GM21576 (cell line): ENCODE results near the gene SLC39A9.
"Not testable (repeated sequence)": the region's sequence is repeated elsewhere in the genome, so short reads cannot be mapped to it uniquely, and the experiment has no call there.

Experiments
- ATAC-seq: cut with Tn5 transposase; IDR thresholded peaks from one replicate; pipeline ENCODE4 v1.9.1; 2021; ENCODE audit warnings: mild to moderate bottlenecking, moderate library complexity; ENCODE audit not compliant: unreplicated experiment

Gene SLC39A9

DNA sequence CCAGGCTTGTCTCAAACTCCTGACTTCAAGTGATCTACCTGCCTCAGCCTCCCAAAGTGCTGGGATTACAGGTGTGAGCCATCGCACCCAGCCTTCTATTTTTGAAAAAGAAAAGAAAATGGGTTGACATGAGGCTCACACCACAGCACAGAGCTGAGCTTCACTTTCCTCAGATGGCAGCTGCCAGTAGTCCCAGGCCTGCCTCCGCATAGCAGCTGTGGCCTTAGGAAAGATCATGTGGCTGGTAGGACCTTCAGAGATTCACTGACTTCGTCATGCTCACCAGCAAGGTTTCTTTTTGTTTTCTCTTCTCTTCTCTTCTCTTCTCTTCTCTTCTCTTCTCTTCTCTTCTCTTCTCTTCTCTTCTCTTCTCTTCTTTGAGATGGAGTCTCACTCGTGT lies 99.8 kb downstream of the SLC39A9 start:
- ATAC-seq, result not testable (repeated sequence)

DNA sequence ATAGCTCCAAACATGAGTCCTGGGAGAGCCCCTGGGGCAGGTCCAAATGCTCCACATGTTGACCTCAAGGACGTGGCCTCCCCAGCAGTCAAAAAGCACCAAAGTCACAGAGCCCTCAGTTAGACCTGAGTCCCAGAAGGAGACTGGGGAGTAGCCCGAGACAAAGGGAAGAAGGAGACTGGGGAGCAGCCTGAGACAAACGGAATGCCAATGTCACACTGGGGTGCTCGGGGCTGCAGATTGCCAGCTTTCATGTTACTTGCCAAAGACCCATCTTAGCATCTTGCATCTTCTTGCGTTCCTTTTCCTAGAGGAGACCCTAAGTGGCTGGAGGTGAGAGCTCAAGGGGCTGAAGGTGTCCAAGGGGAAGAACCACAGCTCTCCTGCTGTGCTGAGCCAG lies 100.9 kb downstream of the SLC39A9 start:
- ATAC-seq, result no peak

DNA sequence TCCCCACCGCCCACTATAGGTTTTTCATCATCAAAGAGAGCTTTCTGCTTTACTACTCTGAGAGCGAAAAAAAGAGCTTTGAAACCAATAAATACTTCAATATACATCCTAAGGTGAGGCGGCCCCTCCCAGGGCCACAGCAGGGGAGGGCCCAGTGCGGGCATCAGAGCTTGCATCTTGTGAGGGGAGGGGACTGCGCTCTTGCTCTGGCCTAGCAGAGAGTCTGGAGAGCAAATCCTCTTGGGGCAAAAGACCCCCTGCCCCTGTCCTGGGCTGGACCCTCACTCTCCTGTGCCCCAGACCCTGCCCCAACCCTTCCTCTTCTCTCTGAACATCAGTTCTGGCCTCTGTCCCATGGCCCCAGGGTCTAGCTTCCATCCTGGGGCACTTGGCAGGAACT lies 101.6 kb downstream of the SLC39A9 start:
- ATAC-seq, result no peak

DNA sequence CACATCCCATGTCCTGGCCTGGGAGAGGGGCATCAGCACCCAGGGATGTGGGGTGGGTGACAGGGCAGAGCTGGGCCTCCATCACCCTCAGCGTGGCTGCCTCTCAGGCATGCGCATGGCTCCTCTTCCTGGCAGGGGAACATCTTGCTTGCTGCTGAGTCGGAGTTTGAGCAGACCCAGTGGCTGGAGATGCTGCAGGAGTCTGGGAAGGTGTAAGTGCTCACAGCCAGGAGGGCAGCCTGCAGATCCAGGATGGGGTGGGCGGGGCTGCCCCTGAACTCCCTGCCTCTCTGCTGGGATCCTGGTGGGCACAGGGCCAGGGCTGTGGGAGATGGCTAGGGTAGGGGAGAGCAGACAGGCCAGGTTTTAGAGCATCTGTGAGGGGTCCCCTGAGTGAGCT lies 102.2 kb downstream of the SLC39A9 start:
- no peak for ATAC-seq

DNA sequence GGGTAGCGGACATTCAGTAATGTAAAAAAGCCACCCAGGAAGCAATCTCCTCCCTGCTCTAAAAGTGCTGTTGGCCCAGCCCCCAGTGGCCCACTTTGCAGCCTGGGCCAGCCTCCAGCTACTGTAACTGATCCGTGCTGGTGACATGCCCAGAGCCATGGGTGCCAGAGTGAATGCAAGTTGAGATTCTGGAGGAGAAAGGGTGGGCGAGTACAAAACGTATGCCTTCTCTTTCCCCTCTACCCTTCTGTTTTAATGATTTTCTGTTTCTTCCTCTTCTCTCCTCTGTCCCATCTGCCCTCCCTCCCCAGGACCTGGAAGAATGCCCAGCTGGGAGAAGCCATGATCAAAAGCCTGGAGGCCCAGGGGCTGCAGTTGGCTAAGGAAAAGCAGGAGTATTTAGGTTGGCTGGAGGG lies 102.9 kb downstream of the SLC39A9 start:
- no peak for ATAC-seq

DNA sequence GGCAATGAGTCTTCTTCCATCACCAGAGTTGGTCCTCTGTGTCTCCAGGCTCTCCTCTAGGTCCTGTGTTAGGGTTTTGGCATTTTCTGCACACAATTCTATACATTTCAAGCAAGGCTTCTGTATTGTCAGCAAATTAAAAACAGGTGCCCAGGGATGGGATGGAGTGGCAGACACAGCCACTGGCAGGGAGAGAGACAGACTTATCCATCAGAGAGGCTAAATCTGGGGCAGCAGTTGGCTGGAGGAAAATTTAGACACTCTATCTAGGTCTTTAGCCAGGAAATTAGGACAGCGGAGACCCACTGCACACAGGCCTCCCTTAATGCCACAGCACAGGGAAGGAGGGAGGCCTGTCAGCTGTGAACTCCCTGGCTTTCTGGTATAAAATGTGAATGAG lies 106.3 kb downstream of the SLC39A9 start:
- ATAC-seq, result no peak

DNA sequence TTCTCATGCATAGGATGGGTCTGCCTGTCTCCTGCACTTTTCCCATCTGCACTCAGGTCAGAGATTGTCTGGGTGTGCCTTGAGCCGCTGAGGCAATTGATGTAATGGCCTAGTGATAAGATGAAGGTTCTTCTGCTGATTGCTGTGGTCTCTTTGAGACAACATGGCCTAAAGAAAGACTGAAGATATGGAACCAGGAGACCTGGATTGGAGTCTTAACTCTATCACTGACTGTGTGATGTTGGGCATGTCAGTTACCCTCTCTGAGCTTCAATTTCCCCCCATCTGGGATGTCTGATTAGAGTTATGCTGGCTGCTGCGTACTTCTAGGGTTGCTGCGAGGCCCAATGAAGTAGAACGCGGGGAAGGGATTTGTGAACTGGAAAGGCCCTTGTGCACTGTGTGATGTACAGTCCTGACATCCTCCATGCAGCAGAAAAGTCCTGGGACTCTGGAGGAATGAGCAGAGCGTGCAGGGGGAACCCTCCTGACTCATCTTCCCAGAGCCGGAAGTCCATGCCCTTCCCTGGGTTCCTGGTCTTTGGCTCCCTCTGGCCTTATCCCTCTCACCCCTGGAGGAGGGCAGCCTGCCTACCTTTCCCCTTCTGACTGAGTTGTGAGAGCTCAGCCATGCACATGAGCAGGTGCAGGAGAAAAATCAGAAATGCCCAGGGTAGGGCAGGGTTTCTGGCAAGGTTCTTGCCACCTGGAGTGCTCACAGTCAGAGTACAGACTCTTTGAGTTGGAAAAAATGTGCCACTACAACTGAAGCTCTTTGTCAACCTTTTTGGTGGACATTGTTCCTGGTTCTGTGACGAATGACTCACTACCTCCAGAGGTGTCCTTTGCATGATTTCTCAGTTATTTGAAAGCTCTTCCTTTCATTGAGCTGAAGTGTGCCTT lies 107.1 kb downstream of the SLC39A9 start:
- no peak for ATAC-seq

DNA sequence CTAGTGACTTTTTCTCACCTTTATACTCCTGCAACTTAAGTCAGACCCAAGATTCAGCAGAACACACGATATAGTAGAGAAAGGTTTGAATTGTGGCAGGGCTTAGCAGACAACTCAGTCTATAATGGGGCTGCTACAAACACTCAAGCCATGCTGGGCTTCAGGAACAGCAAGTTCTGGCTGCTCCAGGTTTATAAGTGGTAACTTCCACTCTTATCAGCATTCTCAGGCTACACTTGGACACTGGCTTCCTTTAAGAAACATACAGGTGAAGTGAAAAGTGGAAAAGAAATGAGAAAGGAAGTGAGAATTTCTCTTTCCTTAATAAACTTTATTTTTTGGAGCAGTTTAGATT lies 107.7 kb downstream of the SLC39A9 start:
- no peak for ATAC-seq
